ENCODE data around the gene CSAD.
"Not testable (repeated sequence)": the region's sequence is repeated elsewhere in the genome, so short reads cannot be mapped to it uniquely, and the experiment has no call there.

CSAD gene

GRCh38 chr12:53115112-53115890, 65.4 kb downstream of the CSAD start:
- no peak for FAIRE-seq

GRCh38 chr12:53113951-53114350, 66.8 kb downstream of the CSAD start:
- no peak for DNase-seq (ENCODE audit: extremely low spot score, insufficient read length, low read depth)
- peak; percentile 39 for FAIRE-seq

More at GRCh38 chr12:53115112-53115890, 65.4 kb downstream of the CSAD start:
- DNase-seq (ENCODE audit: extremely low spot score, insufficient read length, low read depth): no peak

- no peak for DNase-seq (ENCODE audit: extremely low spot score, insufficient read length, low read depth)
- FAIRE-seq: peak; percentile 9
Measured at GRCh38 chr12:53113136-53113705, 67.5 kb downstream of the CSAD start.

- not testable (repeated sequence) for FAIRE-seq; DNase-seq (ENCODE audit: extremely low spot score, insufficient read length, low read depth)
Measured at GRCh38 chr12:53112431-53112830, 68.3 kb downstream of the CSAD start.

All from GM18507 (cell line).